Stimulated activated memory B cell treated with anti-CD40 and anti-IgM and Interleukin-4, amounts not matched to agents 10 μg/mL and 1 μg/mL and 100 μg/mL, for 72 hours (primary cell): ENCODE measurements around the gene ACTN4.
A peak's percentile ranks its signal among the peaks of the same experiment; 100 is the strongest.
"Not testable (repeated sequence)": the region's sequence is repeated elsewhere in the genome, so short reads cannot be mapped to it uniquely, and the experiment has no call there.

Experiments
- ATAC-seq: fragments of 150-1000 bp; cut with Tn5 transposase; 2 replicates; pipeline ENCODE4 v1.10.0; 2021
- H3K27ac Mint-ChIP-seq: one replicate; pipeline ENCODE4 v1.8.0; 2022; ENCODE audit warnings: mild to moderate bottlenecking, mixed read lengths
- H3K27me3 Mint-ChIP-seq: one replicate; pipeline ENCODE4 v1.8.0; 2022; ENCODE audit warnings: mixed read lengths
- H3K36me3 Mint-ChIP-seq: one replicate; pipeline ENCODE4 v1.8.0; 2022; ENCODE audit warnings: mixed read lengths
- H3K4me1 Mint-ChIP-seq: one replicate; pipeline ENCODE4 v1.8.0; 2022; ENCODE audit warnings: mixed read lengths
- H3K4me3 Mint-ChIP-seq: one replicate; pipeline ENCODE4 v1.8.0; 2022; ENCODE audit warnings: mild to moderate bottlenecking, moderate library complexity, mixed read lengths
- H3K9me3 Mint-ChIP-seq: one replicate; pipeline ENCODE4 v1.8.0; 2022; ENCODE audit warnings: mixed read lengths

The ACTN4 gene

GRCh38 chr19:38631301-38631700, 16.1 kb upstream of the ACTN4 start:
- H3K4me3 Mint-ChIP-seq, H3K27ac Mint-ChIP-seq, ATAC-seq, H3K27me3 Mint-ChIP-seq, H3K9me3 Mint-ChIP-seq: not testable (repeated sequence)
- Mint-ChIP-seq H3K4me1 (peaks cover 23% of the 10 kb centered on the region), H3K36me3 (peaks cover 60% of the 10 kb centered on the region)

GRCh38 chr19:38631811-38632475, 15.5 kb upstream of the ACTN4 start:
- H3K27ac Mint-ChIP-seq, H3K4me3 Mint-ChIP-seq, H3K9me3 Mint-ChIP-seq, ATAC-seq, H3K27me3 Mint-ChIP-seq: not testable (repeated sequence)
- H3K36me3 Mint-ChIP-seq = peaks cover 59% of the 10 kb centered on the region
- peaks cover 29% of the 10 kb centered on the region for H3K4me1 Mint-ChIP-seq

GRCh38 chr19:38632476-38633213, 14.8 kb upstream of the ACTN4 start:
- peaks cover 57% of the 10 kb centered on the region for H3K36me3 Mint-ChIP-seq
- H3K4me1 Mint-ChIP-seq = peaks cover 34% of the 10 kb centered on the region
- H3K4me3 Mint-ChIP-seq = no peak overlapping the region
- H3K9me3 Mint-ChIP-seq = no peaks in the 10 kb centered on the region
- no peak for ATAC-seq
- peak overlapping the region; percentile 7 for H3K27ac Mint-ChIP-seq
- no peaks in the 10 kb centered on the region for H3K27me3 Mint-ChIP-seq

- no peaks in the 10 kb centered on the region for H3K9me3 Mint-ChIP-seq
- H3K4me3 Mint-ChIP-seq = no peak overlapping the region
- ATAC-seq = no peak
Observed at GRCh38 chr19:38634757-38635482, 12.5 kb upstream of the ACTN4 start.

GRCh38 chr19:38635483-38636399, 11.7 kb upstream of the ACTN4 start:
- Mint-ChIP-seq H3K9me3 (no peaks in the 10 kb centered on the region), H3K4me1 (peaks cover 34% of the 10 kb centered on the region), H3K36me3 (peaks cover 32% of the 10 kb centered on the region), H3K27ac (peak overlapping the region; percentile 78), H3K4me3 (no peak overlapping the region), H3K27me3 (no peaks in the 10 kb centered on the region)
- no peak for ATAC-seq

More at GRCh38 chr19:38634757-38635482, 12.5 kb upstream of the ACTN4 start:
- no peaks in the 10 kb centered on the region for H3K27me3 Mint-ChIP-seq
- H3K27ac Mint-ChIP-seq = peak overlapping the region; percentile 78
- H3K36me3 Mint-ChIP-seq = peaks cover 36% of the 10 kb centered on the region
- peaks cover 34% of the 10 kb centered on the region for H3K4me1 Mint-ChIP-seq

- no peaks in the 10 kb centered on the region for H3K9me3 Mint-ChIP-seq
- H3K27me3 Mint-ChIP-seq = no peaks in the 10 kb centered on the region
- H3K27ac Mint-ChIP-seq = no peak overlapping the region
- H3K36me3 Mint-ChIP-seq = peaks cover 14% of the 10 kb centered on the region
- no peak overlapping the region for H3K4me3 Mint-ChIP-seq
- ATAC-seq = no peak
- H3K4me1 Mint-ChIP-seq = peaks cover 35% of the 10 kb centered on the region
Observed at GRCh38 chr19:38638461-38638860, 9.0 kb upstream of the ACTN4 start.

- Mint-ChIP-seq H3K27me3 (no peaks in the 10 kb centered on the region), H3K4me3 (no peak overlapping the region), H3K27ac (no peak overlapping the region), H3K4me1 (peaks cover 30% of the 10 kb centered on the region), H3K36me3 (peaks cover 10% of the 10 kb centered on the region), H3K9me3 (no peaks in the 10 kb centered on the region)
- no peak for ATAC-seq
Observed at GRCh38 chr19:38639679-38640078, 7.8 kb upstream of the ACTN4 start.

GRCh38 chr19:38640368-38640767, 7.1 kb upstream of the ACTN4 start:
- Mint-ChIP-seq H3K4me1 (peaks cover 25% of the 10 kb centered on the region), H3K9me3 (no peaks in the 10 kb centered on the region), H3K36me3 (peaks cover 7% of the 10 kb centered on the region), H3K27me3 (no peaks in the 10 kb centered on the region), H3K27ac (no peak overlapping the region), H3K4me3 (no peak overlapping the region)
- no peak for ATAC-seq

GRCh38 chr19:38642176-38642575, 5.3 kb upstream of the ACTN4 start:
- Mint-ChIP-seq H3K36me3 (no peaks in the 10 kb centered on the region), H3K4me3 (no peak overlapping the region), H3K9me3 (no peaks in the 10 kb centered on the region), H3K27me3 (no peaks in the 10 kb centered on the region), H3K27ac (no peak overlapping the region), H3K4me1 (peaks cover 10% of the 10 kb centered on the region)
- ATAC-seq = no peak

- H3K27me3 Mint-ChIP-seq = no peaks in the 10 kb centered on the region
- H3K27ac Mint-ChIP-seq = no peak overlapping the region
- H3K4me3 Mint-ChIP-seq = no peak overlapping the region
- peaks cover 28% of the 10 kb centered on the region for H3K4me1 Mint-ChIP-seq
- no peak for ATAC-seq
- H3K36me3 Mint-ChIP-seq = peaks cover 17% of the 10 kb centered on the region
- H3K9me3 Mint-ChIP-seq = no peaks in the 10 kb centered on the region
Observed at GRCh38 chr19:38644719-38645118, 2.7 kb upstream of the ACTN4 start.

GRCh38 chr19:38647966-38648768, 718 bp downstream of the ACTN4 start:
- H3K27me3 Mint-ChIP-seq = no peaks in the 10 kb centered on the region
- peak overlapping the region; percentile 94 for H3K4me3 Mint-ChIP-seq
- H3K9me3 Mint-ChIP-seq = no peaks in the 10 kb centered on the region
- peaks cover 40% of the 10 kb centered on the region for H3K4me1 Mint-ChIP-seq
- no peak for ATAC-seq
- peak overlapping the region; percentile 80 for H3K27ac Mint-ChIP-seq
- H3K36me3 Mint-ChIP-seq = peaks cover 17% of the 10 kb centered on the region

GRCh38 chr19:38648769-38649304, 1.4 kb downstream of the ACTN4 start:
- H3K27ac Mint-ChIP-seq = peak overlapping the region; percentile 80
- peaks cover 17% of the 10 kb centered on the region for H3K36me3 Mint-ChIP-seq
- peaks cover 46% of the 10 kb centered on the region for H3K4me1 Mint-ChIP-seq
- no peaks in the 10 kb centered on the region for H3K9me3 Mint-ChIP-seq
- no peak for ATAC-seq
- peak overlapping the region; percentile 94 for H3K4me3 Mint-ChIP-seq
- no peaks in the 10 kb centered on the region for H3K27me3 Mint-ChIP-seq

- Mint-ChIP-seq H3K4me3 (peak overlapping the region; percentile 94), H3K9me3 (no peaks in the 10 kb centered on the region), H3K27me3 (no peaks in the 10 kb centered on the region), H3K36me3 (peaks cover 18% of the 10 kb centered on the region), H3K4me1 (peaks cover 46% of the 10 kb centered on the region), H3K27ac (peak overlapping the region; percentile 80)
- ATAC-seq = no peak
Observed at GRCh38 chr19:38649305-38650171, 2.1 kb downstream of the ACTN4 start.
